Uterus (tissue), 2 donors: ENCODE data around the gene SAPCD1.

Source experiments
- POLR2A ChIP-seq, 2 donors: fragments of 450-650 bp; IDR thresholded peaks; one replicate each; pipeline ENCODE4 v1.6.1; 2016; ENCODE audit warnings: antibody characterized with exemption in 2 of 2, mild to moderate bottlenecking in 1 of 2, moderate library complexity in 1 of 2
- TF ChIP-seq, protein P1 (sequence below), 4 experiments: fragments of 200-600 bp in 2 of 4; fragments of 450-650 bp in 2 of 4; sonication (generic) in 2 of 4; IDR thresholded peaks; one replicate each; pipeline ENCODE4 v1.5.1; 2016 to 2019; ENCODE audit warnings: antibody characterized with exemption in 4 of 4, mild to moderate bottlenecking in 2 of 4, moderate library complexity in 1 of 4

DNA sequence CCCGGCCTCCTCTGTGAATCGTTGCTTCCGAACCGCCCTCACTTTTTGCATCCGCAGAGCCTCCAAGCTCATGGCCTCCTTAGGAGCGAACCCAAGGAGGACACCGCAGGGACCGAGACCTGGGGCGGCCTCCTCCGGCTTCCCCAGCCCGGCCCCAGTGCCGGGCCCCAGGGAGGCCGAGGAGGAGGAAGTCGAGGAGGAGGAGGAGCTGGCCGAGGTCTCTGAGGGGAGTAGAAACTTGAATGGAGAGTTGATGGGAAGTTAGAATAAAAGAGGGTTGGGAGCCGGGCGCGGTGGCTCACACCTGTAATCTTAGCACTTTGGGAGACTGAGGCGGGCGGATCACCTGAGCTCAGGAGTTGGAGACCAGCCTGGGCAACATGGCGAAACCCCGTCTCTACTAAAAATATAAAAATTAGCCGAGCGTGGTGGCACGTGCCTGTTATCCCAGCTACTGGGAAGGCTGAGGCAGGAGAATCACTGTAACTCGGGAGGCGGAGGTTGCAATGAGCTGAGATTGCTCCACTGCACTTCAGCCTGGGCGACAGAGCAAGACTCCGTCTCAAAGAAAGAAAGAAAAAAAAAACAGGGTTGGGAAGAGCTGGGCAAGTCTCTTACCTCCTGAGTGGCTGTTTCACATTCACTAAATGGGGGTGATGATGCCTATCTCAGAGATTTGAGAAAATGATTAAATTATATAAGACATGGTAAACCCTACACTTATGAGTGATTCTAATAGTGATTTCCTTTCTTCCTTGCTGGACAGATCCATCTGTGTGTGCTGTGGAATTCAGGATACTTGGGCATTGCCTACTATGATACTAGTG is 21.8 kb upstream of the SAPCD1 start:
- TF ChIP-seq, protein P1, sequence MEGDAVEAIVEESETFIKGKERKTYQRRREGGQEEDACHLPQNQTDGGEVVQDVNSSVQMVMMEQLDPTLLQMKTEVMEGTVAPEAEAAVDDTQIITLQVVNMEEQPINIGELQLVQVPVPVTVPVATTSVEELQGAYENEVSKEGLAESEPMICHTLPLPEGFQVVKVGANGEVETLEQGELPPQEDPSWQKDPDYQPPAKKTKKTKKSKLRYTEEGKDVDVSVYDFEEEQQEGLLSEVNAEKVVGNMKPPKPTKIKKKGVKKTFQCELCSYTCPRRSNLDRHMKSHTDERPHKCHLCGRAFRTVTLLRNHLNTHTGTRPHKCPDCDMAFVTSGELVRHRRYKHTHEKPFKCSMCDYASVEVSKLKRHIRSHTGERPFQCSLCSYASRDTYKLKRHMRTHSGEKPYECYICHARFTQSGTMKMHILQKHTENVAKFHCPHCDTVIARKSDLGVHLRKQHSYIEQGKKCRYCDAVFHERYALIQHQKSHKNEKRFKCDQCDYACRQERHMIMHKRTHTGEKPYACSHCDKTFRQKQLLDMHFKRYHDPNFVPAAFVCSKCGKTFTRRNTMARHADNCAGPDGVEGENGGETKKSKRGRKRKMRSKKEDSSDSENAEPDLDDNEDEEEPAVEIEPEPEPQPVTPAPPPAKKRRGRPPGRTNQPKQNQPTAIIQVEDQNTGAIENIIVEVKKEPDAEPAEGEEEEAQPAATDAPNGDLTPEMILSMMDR (IDR thresholded peaks at IDR 0.05), result no peak
- no peak for TF ChIP-seq POLR2A (IDR thresholded peaks at IDR 0.05)
